ENCODE data around the gene GMFB. TPM values are rescaled to one million over a fixed set of nuclear protein-coding genes. Genes with fewer than 3 reads are reported as not detected.

The GMFB gene
- total and polyA plus RNA-seq, 9 of the 15 experiments (the other 6 are each of a cell fraction or from before 2014, with no cell fraction given) = 14.0 to 31.7 (median 20.5) TPM

DNA sequence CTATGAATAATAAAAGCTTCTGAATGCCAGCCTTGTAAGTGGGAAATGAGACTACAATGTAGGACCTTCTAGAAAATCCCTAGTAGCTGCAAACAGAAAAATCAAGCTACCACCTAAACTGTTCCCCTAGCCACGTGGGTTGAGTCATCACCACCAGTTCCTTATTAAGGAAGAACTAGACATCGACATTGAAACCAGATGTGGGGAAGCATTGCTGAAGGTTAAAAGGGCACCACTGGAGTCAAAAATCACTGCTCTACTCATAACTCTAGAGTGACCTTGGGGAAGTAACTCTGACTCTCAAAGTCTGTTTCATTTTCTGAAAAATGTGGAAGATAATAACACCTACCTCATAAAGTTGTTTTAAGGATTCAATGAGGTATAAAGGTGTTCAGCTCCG is 38.2 kb downstream of the GMFB start:
- POLR2A ChIA-PET = no interaction called here
- no peaks in the 10 kb centered on the region for H3K79me2 ChIP-seq (ENCODE audit: control insufficient read depth, insufficient read depth, low read length)
- in situ Hi-C loops (cut with MboI) (no loop called here), intact Hi-C loops (cut with micrococcal nuclease) (no loop called here)
- peak; percentile 60 for TF ChIP-seq FOSL1 (tag; conservative IDR thresholded peaks at IDR 0.05)
- peak; percentile 88 for TF ChIP-seq ESRRA (IDR thresholded peaks at IDR 0.05; ENCODE audit: borderline replicate concordance, low read depth)
- no peak for TF ChIP-seq SMAD4 (CRISPR knock-in tag; conservative IDR thresholded peaks at IDR 0.05)
- TF ChIP-seq KDM1A (IDR thresholded peaks at IDR 0.05) = peak in 1 of 2 experiments; percentile 16; a peak in 1 of 4 replicates
- no peaks in the 10 kb centered on the region for H3K27me3 ChIP-seq (ENCODE audit: control insufficient read depth in 2 of 2, insufficient read depth in 2 of 2, low read length in 2 of 2)
- DNase-seq (ENCODE audit: extremely low read depth in 1 of 4, low spot score in 3 of 4) (peak in 1 of 4 experiments; percentile 5), ATAC-seq (no peak), FAIRE-seq (no peak)
- H3K4me1 ChIP-seq (replicated peaks in 1 of 2; ENCODE audit: control insufficient read depth in 2 of 2, insufficient read depth in 2 of 2, low read length in 2 of 2) = peaks cover 0 to 3% of the 10 kb centered on the region in 2 experiments; a peak in 2 of 5 replicates
- no peaks in the 10 kb centered on the region for H3K36me3 ChIP-seq (ENCODE audit: control insufficient read depth, insufficient read depth, low read length)
- no peak overlapping the region for H3K4me2 ChIP-seq (ENCODE audit: insufficient read depth, low read length)
- no peak overlapping the region for H3K4me3 ChIP-seq
- no peaks in the 10 kb centered on the region for H4K20me1 ChIP-seq (replicated peaks; ENCODE audit: control insufficient read depth, insufficient read depth, low read length)
- BruUV-seq (replicated peaks) = no TSS peak
- WGBS (ENCODE audit: insufficient coverage, low coverage, missing lambda C conversion rate) = 4% methylated on average over 3 of the region's 3 CpGs
- no peaks in the 10 kb centered on the region for H3K9me1 ChIP-seq (ENCODE audit: control insufficient read depth, insufficient read depth, low read length)
- no peak overlapping the region for H2AFZ ChIP-seq (ENCODE audit: low read depth, low read length)
- CTCF ChIA-PET (ENCODE audit: low intra/inter-chr PET ratio) = no interaction called here
- no peak overlapping the region for H3K9ac ChIP-seq (ENCODE audit: insufficient read depth in 1 of 2, low read depth in 2 of 2, low read length in 2 of 2)
- H3K9me3 ChIP-seq (replicated peaks; ENCODE audit: control insufficient read depth, insufficient read depth, low read depth, low read length) = no peaks in the 10 kb centered on the region
- H3K27ac ChIP-seq (ENCODE audit: extremely low read depth, low read depth, low read length) = no peak overlapping the region

- in situ Hi-C loops (cut with MboI) (no loop called here), intact Hi-C loops (cut with micrococcal nuclease) (no loop called here)
- Histone ChIP-seq H3K4me2 (ENCODE audit: insufficient read depth, low read length) (no peak overlapping the region), H3K79me2 (ENCODE audit: control insufficient read depth, insufficient read depth, low read length) (no peaks in the 10 kb centered on the region), H3K9me3 (replicated peaks; ENCODE audit: control insufficient read depth, insufficient read depth, low read depth, low read length) (no peaks in the 10 kb centered on the region), H4K20me1 (replicated peaks; ENCODE audit: control insufficient read depth, insufficient read depth, low read length) (no peaks in the 10 kb centered on the region), H3K4me3 (no peak overlapping the region), H3K36me3 (ENCODE audit: control insufficient read depth, insufficient read depth, low read length) (no peaks in the 10 kb centered on the region), H3K4me1 (replicated peaks in 1 of 2; ENCODE audit: control insufficient read depth in 2 of 2, insufficient read depth in 2 of 2, low read length in 2 of 2) (peaks cover 0 to 3% of the 10 kb centered on the region in 2 experiments; a peak in 2 of 5 replicates), H3K27ac (ENCODE audit: extremely low read depth, low read depth, low read length) (no peak overlapping the region), H2AFZ (ENCODE audit: low read depth, low read length) (no peak overlapping the region), H3K9ac (ENCODE audit: insufficient read depth in 1 of 2, low read depth in 2 of 2, low read length in 2 of 2) (no peak overlapping the region), H3K9me1 (ENCODE audit: control insufficient read depth, insufficient read depth, low read length) (no peaks in the 10 kb centered on the region), H3K27me3 (ENCODE audit: control insufficient read depth in 2 of 2, insufficient read depth in 2 of 2, low read length in 2 of 2) (no peaks in the 10 kb centered on the region)
- ATAC-seq (no peak), DNase-seq (ENCODE audit: extremely low read depth in 1 of 4, low spot score in 3 of 4) (no peak), FAIRE-seq (no peak)
- 67% methylated on average over 8 of the region's 8 CpGs for WGBS (ENCODE audit: insufficient coverage, low coverage, missing lambda C conversion rate)
- POLR2A ChIA-PET = no interaction called here
- BruUV-seq (replicated peaks) = no TSS peak
- CTCF ChIA-PET (ENCODE audit: low intra/inter-chr PET ratio) = no interaction called here
- TF ChIP-seq CEBPB (tag; IDR thresholded peaks at IDR 0.05) (0 out of 2 replicates have a peak, but pooled peaks have one; percentile 25), DDX20 (tag; IDR thresholded peaks at IDR 0.05; ENCODE audit: low read depth) (no peak)
Observed at GRCh38 chr14:54447231-54447692, 41.5 kb downstream of the GMFB start.
